Epithelial cell of esophagus (primary cell): ENCODE data around the gene PTPRK.

Experiments used
- DNase-seq: peaks from one replicate; pipeline ENCODE4 v3.0.0; 2010; ENCODE audit warnings: low read depth
- H3K4me3 ChIP-seq: 2 replicates; pipeline ENCODE4 v1.5.1; 2011; ENCODE audit warnings: mild to moderate bottlenecking, low read length, control low read depth
- TF ChIP-seq, protein P1 (sequence below): IDR thresholded peaks from 2 replicates; pipeline ENCODE4 v1.5.1; 2011; ENCODE audit warnings: low read depth, mild to moderate bottlenecking, low read length, control low read depth, inconsistent platforms; ENCODE audit not compliant: insufficient read depth; ENCODE audit errors: missing control alignments

PTPRK gene

GRCh38 chr6:128095362-128095761 lies 425.0 kb downstream of the PTPRK start:
- DNase-seq, result no peak
- no peak overlapping the region for H3K4me3 ChIP-seq
- TF ChIP-seq, protein P1, sequence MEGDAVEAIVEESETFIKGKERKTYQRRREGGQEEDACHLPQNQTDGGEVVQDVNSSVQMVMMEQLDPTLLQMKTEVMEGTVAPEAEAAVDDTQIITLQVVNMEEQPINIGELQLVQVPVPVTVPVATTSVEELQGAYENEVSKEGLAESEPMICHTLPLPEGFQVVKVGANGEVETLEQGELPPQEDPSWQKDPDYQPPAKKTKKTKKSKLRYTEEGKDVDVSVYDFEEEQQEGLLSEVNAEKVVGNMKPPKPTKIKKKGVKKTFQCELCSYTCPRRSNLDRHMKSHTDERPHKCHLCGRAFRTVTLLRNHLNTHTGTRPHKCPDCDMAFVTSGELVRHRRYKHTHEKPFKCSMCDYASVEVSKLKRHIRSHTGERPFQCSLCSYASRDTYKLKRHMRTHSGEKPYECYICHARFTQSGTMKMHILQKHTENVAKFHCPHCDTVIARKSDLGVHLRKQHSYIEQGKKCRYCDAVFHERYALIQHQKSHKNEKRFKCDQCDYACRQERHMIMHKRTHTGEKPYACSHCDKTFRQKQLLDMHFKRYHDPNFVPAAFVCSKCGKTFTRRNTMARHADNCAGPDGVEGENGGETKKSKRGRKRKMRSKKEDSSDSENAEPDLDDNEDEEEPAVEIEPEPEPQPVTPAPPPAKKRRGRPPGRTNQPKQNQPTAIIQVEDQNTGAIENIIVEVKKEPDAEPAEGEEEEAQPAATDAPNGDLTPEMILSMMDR, result no peak

DNA sequence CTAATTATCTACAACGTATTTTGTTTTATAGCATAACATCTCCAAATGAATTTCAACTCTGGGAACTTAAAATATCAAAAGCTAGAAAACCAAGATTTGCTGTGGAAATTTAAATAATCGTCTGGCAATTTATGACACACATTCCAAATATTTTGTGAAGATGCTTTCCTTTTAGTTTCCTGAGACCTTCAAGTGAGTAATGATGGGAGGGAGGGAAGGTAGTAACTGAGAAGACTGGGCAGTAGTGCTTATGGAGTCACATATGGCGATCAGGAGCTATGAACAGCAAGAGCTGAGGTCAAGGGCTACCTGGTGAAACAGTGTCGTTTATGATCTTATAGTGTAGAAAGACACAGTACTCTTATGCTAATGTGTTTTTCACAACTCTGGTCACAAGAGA lies 441.4 kb downstream of the PTPRK start:
- no peak overlapping the region for H3K4me3 ChIP-seq
- TF ChIP-seq, protein P1, result no peak
- DNase-seq, result no peak

DNA sequence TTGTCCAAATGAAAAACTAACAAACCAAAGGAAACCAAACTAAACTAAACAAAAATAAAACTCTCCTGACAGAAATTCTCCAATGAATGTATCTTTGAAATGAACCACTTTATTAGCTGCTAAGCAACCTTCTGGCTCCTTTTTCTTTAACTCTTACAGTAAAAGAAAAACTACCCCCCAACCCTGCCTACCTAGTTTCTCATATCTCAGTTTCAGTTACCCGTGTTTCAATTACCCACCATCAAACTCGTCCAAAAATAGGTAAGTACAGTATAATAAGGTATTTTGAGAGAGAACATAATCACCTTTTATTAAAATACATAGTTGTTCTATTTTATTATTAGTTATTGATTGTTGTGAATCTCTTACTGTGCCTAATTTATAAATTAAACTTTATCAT lies 442.1 kb downstream of the PTPRK start:
- no peak overlapping the region for H3K4me3 ChIP-seq
- DNase-seq, result no peak
- TF ChIP-seq, protein P1, result no peak

DNA sequence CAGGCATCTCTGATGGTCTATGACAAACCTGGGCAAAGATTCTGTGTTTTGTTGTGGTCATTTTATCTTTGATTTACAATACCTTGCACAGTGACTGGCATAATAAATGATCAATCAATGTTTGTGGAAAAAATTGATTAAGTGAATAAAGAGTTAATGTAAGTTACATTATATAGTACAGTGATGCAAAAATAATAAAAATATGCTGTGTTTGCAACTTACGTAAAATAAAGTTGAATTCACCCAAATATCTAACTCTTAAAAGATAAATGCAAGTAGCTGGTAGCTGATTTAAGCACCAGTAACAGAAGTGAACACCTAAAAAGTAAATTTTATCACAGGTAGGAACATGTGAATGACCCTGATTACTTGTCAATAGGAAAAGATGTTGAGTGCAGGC lies 443.6 kb downstream of the PTPRK start:
- H3K4me3 ChIP-seq, result no peak overlapping the region
- DNase-seq, result no peak
- TF ChIP-seq, protein P1, result no peak

GRCh38 chr6:128074567-128074966 lies 445.8 kb downstream of the PTPRK start:
- no peak for DNase-seq
- no peak overlapping the region for H3K4me3 ChIP-seq
- TF ChIP-seq, protein P1, result no peak

DNA sequence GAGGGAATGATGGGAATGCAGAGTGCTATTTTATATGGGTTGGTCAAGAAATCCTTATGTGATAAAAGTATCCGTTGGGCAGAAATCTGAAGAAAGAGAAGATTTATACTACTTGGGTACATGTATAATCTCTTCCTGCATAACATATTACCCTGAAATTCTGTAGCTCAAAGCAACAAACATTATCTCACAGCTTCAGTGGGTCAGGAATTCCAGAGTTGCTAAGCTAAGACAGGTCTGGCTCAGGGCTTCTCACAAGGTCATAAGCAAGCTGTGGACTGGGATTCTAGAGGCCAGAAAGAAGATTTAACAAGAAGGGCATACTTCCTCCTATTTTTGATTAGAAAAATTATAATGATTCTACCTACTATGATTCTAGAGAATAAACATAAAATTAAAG lies 447.0 kb downstream of the PTPRK start:
- no peak overlapping the region for H3K4me3 ChIP-seq
- TF ChIP-seq, protein P1, result no peak
- no peak for DNase-seq

DNA sequence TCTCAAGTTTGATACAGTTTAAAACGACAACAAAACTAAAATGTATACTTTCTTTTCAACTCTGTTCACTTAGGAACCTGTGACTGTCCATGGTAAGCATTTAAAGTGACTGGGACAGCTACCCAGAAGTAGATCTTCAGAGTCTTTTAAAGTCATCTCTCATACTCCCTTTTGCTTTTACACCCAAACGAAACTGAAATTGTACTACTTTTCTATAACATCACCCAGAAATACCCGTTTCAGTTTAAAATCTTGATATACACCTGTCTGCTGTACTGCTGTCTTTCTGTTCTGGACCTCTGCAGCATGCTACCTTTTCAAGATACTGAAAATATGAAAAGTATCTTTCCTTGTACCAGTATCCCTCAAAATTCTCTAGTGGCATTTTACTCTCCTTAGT lies 449.2 kb downstream of the PTPRK start:
- no peak for DNase-seq
- TF ChIP-seq, protein P1, result no peak

More for the DNA sequence above, 449.2 kb downstream of the PTPRK start:
- no peak overlapping the region for H3K4me3 ChIP-seq
